NCI-H345 (cell line): ENCODE results near the gene ZNF148.
A peak's percentile ranks its signal among the peaks of the same experiment; 100 is the strongest.
"Not testable (repeated sequence)": the region's sequence is repeated elsewhere in the genome, so short reads cannot be mapped to it uniquely, and the experiment has no call there.

Experiments
- DNase-seq: peaks from one replicate; lab custom pipeline; 2025; lab: John Stamatoyannopoulos, UW

ZNF148 gene

DNA sequence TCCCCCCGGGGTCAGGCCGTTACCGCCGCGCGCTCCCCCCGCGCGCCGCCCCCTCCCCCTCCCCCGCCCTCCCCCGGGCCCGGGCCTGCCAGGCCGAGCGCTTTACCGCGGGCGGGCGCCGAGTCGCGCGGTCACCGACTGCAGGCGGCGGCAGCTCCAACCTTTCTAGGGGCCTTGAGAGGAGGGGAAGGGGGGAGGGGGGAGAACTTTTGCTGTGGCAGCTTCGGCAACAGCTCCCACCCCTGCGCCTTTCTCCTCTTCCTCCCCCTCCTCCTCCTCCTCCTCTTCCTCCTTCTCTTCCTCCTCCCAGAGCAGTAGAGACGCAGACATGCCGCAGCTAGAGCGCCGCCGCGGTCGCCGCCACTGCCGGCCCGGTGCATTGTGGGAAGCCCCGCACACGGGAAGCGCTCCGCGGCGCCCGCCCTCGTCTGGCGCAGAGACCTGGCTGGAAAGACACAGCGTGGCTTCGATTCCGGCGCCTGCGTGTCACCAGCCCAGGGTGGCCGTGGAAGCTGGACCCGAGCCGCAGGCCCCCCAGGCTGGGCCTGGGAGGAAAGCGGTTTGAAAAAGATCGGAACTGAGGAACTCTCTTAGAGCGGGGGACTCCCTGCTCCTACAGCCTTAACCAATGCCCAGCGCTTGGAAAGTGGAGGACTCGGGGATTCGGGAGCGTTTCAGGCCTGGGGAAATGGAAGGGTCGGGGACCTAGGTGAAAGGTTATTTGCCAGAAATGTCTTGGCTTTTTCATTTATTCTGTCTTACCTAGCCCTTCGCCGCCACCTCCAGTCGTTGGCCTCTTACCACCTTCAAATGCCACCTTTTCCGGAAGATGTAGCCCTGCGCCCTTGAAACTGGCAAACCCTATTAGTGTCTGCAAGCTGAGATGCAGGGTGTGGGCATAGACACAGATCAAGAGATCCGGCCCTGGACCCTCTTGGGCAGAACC, at the start of gene ZNF148:
Gene ZNF148, minus strand, starts transcription at position 330 of the 946 bp plus-strand sequence. CDS start 61,685 bp downstream, outside the sequence.
- DNase-seq = peak; percentile 79

GRCh38 chr3:125418306-125418705, 43.2 kb upstream of the ZNF148 start:
- DNase-seq = no peak

DNA sequence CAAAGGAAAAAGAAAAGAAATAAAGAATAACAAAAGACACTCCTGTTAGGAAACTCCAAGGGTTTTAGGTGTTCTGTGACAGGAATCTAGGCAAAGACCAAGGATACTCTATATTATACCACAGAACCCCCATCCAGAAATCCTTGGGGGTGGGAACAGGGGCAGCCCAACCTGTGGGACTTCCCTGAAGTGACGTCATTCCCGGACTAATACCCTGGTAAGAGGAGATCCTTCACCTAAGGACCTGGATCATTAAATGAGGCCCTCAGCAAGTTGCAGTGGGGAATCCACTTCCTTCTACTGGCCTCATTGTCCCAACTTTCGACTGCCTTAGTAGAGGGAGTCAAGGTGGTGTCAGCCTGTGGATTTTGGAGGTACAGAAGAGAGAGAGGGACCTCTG, 41.1 kb upstream of the ZNF148 start:
- DNase-seq = no peak

DNA sequence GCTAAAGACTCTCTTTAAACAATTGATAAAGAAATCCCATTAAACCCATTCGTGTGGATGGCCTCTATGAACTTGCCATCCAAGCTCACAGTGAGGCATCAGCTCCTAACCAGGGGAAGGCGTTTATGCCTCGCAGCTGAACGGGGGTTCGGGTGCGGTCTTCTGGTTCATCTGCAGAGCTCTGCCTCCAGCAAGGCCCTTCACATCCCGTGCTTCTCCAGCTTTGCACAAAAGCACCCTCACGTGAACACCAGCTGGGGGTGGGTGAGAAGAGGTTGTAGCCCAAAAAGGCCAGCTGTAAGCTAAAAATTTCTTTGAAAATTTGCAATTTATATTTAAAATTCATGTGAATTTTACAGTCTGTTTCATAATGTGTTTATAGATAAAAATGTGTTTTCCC, 39.5 kb upstream of the ZNF148 start:
- DNase-seq = no peak

DNA sequence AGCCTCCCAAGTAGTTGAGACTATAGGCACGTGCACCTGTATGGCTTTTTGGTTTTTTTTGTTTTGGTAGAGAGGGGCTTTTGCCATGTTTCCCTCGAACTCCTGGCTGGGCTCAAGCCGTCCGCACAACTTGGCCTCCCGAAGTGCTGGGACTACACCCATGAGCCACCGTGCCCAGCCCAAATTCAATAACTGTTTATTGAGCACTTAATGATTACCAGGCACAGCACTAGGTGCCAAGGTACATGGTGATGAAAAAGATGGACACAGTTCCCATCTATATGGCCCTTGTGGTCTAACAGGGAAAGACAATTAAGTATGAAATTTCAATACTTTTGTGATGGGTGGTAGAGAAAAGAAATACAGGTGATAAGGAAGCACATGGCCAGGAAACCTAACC, 35.8 kb upstream of the ZNF148 start:
- DNase-seq = no peak

- DNase-seq = no peak
Measured at GRCh38 chr3:125406070-125406469, 30.9 kb upstream of the ZNF148 start.

DNA sequence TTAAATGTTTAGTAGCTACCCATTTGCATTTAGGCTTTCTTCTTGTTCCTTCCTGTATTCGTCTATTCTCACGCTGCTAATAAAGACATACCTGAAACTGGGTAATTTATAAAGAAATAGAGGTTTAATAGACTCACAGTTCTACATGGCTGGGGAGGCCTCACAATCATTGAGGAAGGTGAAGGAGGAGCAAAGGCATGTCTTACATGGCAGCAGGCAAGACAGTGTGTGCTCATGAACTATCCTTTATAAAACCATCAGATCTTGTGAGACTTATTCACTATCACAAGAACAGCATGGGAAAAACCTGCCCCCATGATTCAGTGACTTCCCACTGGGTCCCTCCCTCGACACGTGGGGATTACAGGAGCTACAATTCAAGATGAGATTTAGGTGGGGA, 30.4 kb upstream of the ZNF148 start:
- DNase-seq = not testable (repeated sequence)

DNA sequence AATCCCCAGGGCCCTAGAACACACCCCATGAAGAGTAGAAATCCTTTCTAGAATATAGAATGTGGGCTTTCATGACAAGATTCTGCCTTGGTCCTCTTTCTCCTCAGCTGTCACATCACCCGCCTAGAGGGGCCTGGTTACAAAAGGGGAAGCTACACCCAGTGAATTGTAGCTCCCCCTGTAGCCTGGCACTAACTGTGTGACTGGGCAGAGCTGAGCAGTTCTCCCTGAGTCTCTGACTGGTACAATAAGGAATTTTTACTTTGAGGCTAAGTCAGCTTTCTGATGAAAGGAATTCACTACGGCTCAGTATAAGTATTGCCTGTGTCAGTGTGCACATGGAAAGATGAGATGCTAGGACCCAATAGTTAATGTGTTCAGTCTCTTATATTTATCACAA, 28.7 kb upstream of the ZNF148 start:
- DNase-seq = no peak

DNA sequence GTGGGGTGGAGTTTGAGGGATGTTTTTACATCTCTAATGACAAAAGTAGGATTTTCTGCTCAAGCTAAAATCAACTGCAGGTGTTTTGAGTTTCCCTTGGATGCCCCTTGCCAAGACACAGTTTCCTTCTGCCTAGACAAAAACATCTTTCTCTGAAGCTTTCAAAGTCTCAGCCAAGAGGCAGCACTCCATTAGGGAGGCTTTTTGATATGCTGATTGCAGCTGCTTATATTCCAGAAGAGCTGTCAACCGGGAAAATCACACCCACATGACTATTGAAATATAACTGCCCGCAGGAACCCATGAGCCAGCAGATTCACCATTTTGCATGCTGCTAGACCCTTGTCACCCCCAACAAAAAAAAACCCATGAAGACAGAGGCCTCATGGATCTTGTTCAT, 27.5 kb upstream of the ZNF148 start:
- DNase-seq = no peak

- no peak for DNase-seq
Measured at GRCh38 chr3:125401402-125401801, 26.3 kb upstream of the ZNF148 start.

GRCh38 chr3:125398952-125399351, 23.8 kb upstream of the ZNF148 start:
- peak; percentile 0 for DNase-seq

DNA sequence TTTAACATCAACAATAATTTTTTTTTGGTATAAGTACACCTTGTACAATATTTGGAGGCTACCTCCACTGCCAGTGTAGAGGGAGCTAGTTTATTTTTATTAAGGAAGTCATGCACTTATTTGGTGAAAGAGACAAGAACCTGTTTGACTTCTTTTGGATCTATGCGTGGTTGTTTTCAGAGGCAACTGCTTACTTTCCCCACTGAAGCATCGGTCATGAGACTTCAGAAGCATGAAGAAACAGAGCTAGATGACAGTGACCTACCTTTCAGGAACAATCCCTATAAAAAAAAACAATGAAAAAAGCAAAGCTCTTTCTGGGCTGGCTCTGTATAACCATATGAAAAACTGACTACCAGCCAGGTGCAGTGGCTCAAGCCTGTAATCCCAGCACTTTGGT, 20.0 kb upstream of the ZNF148 start:
- DNase-seq = no peak

DNA sequence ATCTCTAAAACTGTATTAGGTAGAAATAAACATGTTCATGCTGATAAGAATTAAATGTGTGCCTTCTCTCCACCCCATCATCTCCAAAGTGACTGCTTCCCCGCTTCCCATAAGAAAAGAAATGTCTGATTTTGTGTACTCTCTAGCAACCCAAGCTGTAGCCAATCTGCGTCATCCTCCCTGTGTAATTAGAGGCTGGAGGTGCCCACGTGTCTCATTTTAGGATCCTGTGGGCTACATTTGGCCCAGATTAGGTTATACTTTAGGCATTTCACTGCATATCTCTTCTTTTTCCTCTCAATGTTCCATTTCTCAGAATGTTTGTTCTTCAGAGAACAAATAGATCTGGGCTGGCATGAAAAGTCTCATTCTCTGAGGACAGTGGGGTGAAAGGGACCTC, 19.3 kb upstream of the ZNF148 start:
- DNase-seq = no peak

DNA sequence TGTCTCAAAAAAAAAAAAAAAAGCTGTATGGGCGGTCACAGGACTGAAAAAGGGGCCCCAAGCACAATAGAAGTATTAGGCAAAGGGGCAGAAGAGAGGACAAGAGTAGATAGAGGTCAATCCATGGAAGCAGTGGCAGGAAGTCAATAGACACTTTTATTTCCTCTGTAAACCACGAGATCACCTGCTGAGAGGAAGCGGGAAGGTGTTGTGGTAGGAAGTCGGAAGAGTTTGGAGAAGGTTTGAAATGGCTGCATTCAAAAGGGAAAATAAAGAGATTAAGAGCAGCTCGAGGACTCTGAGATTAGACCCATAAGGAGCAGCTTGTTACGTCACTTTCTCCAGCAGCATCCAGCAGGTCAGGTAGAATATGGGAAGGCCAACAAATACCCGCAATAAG, 14.2 kb upstream of the ZNF148 start:
- no peak for DNase-seq

- DNase-seq = not testable (repeated sequence)
Measured at GRCh38 chr3:125388369-125388768, 13.2 kb upstream of the ZNF148 start.

GRCh38 chr3:125386811-125387210, 11.7 kb upstream of the ZNF148 start:
- DNase-seq = no peak

DNA sequence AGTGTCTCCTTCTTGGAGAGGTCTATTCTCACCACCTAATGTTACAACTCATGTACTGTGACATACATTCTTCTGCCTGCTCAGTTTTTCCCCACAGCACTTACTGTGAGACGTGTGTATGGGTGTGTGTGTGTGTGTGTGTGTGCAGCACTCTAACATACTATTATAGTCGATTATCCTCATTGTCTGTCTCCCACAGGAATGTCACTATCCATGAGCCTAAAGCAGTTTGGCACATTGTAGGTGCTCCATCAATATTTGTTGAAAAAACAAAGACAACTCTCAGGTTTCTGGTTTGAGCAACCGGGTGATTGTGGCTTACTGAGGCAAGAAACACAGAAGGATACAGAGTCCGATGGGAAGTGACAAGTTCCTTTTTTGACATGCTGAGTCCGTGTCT, 8.6 kb upstream of the ZNF148 start:
- DNase-seq = no peak

DNA sequence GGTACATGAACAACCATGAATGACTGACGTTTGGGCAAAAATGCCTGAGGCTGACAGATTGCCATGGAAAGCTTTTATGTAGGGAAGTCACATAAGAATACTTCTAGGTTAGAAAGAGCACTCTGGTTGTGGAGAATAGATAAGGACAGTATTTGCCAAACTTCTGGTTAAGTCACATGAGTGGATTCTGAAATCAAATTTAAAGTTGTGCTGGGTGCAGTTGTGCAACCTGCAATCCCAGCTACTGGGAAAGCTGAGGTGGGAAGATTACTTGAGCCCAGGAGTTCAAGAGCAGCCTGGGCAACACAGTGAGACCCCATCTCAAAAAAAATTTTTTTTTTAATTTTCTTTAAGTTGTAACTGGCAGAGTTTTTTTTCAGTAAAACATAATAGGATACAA, 7.2 kb upstream of the ZNF148 start:
- no peak for DNase-seq

GRCh38 chr3:125381743-125382142, 6.6 kb upstream of the ZNF148 start:
- no peak for DNase-seq

DNA sequence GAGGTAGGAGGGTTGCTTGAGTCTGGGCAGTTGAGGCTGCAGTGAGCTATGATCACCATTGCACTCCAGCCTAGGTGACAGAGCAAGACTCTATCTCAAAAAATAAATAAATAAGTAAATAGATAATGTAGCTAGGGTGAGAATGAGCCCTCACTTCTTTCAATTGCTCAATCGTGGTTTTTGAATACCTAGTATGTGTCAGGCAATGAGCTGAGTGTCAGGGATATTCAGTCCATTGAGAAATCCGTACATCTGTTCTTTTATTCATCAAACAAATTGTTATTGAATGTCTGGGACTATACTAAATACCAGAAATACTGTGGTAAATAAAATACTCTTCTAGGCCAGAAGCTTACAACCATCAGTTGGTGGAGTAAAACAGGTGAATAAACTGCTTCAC, 6.2 kb upstream of the ZNF148 start:
- DNase-seq = no peak

GRCh38 chr3:125379483-125379882, 4.4 kb upstream of the ZNF148 start:
- DNase-seq = no peak

DNA sequence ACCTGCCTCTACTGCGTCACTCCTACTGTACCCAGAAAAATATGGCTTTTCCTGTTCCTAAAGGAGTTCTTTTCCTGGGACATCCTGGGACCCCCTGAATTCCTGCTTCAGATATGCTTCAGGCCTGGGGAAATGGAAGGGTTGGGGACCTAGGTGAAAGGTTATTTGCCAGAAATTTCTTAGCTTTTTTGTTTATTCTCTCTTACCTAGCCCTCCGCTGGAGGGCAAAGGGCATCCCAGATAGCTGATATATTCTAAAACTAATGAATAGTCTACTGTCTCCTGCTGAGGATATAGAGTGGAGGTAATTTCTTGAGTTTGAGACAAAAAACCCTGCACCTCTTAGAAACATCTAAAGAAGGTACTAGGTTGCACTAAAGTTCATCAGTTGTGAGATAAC, 3.6 kb upstream of the ZNF148 start:
- no peak for DNase-seq

DNA sequence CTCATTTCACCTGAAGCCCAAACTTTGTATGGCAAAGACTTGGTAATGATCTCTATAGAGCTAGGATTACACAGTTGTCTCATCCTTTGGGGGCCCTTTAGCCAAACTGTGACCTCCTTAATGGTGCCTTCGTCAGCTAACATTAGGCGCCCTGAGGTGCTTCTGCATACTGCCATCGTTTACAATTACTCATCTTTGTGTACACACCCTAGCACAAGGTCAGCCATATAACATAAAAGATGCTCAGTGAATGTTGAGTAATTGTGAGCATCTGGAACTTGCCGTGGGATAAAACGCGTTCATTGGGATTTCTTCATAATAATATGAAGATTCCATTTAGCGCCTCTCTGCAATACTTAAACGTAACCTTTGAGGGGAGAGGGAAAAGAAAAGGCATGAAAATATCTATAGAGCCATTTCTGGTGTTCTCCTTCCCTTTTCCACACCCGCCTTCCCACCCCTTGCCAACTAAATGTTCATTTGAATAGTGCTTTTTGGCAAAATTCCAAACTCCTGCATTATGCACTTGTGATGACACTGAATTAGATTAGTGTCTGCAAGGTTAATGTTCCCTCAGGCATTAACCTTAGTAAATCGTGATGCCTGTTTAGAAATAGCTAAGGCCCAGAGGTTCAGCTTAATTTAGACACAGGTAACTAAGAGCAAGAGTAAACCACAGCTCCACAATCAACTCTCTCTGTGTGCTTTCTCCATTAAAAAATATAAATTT, 990 bp upstream of the ZNF148 start:
- peak; percentile 82 for DNase-seq
